Measurements from ENCODE around the gene DCTPP1.
"Not testable (repeated sequence)": the region's sequence is repeated elsewhere in the genome, so short reads cannot be mapped to it uniquely, and the experiment has no call there.

Gene DCTPP1

DNA sequence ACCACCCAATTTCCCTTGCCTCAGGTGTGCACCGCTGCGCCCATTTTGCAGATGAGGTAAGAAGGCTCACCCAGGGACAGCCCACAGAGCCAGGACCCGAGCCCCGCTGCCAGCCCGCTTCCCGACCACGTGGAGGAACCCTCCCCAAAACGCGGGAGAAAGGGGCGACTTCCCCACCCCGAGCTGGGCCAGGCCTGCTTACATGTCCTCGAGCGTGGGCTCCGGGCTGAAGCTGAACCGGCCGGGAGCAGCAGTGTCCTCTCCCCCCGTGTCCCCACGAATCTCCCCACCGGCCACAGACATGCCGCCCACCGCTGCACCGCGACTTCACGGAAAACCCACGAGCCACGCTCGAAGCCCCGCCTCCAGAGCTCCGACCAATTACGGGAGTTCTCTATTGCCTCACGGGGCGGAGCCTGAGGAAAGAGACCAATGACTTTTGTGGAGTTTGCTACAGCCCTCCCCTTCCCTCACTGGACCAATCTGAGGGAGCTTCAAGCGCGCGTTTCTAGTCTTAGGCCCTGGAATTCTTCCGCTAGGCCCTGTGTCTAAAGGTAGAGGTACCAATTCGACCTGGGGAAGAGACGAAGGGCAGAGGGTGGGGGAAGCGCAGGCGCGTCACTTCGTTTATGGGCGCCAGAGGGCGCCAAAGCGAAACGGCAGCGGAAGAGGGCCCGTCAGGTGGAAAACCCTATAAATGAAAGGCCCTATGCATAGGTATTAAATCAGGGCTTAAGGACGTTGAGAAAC, at the start of gene DCTPP1:
Gene DCTPP1 (minus strand): TSS at position 353 of the 750 bp plus-strand sequence. CDS start 50 bp downstream, at position 303.
- DNase-seq (ENCODE audit: low read depth in 2 of 2) = peak; percentile 89 to 93

DNA sequence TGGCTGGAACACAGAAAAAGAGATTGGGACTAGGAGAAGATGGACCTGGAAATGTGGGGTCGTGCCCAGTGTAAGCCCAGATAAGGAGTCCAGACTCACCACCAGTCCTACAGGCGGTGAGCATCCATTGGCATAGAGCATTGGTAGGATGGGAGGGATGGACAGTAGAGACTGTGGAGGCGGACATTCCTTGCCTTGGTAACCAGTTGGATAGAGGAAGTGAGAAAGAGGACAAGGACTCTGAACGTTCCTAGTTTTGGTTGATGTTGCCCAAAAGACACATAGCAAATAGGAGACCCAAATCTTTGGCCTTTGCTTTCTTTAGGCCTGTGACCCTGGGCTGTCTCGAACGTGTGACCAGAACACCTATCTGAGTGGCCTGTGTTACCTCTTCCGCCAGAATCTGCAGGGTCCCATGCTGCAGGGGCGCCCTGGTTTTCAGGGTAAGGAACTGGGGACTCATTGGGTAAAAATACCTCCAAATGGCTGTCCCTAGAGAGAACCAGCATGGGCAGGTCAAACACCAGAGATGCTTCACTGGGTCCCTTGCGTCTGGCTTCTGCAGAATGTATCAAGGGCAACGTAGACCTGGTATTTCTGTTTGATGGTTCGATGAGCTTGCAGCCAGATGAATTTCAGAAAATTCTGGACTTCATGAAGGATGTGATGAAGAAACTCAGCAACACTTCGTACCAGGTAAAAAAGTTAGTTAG, 49.1 kb upstream of the DCTPP1 start:
- DNase-seq (ENCODE audit: low read depth in 2 of 2) = no peak

DNA sequence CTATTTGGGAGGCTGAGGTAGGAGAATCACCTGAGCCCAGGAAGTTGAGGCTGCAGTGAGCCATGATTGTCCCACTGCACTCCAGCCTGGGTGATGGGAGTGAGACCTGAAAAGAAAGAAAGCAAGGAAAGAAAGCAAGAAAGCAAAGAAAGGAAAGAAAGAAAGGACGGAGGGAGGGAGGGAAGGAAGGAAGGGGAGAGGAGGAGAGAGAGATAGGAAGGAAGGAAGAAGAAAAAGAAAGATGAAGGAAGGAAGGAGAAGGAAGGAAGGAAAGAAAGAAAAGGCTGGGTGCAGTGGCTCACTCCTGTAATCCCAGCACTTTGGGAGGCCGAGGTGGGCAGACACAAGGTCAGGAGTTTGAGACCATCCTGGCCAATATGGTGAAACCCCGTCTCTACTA, 47.9 kb upstream of the DCTPP1 start:
- DNase-seq (ENCODE audit: low read depth in 2 of 2) = not testable (repeated sequence)

DNA sequence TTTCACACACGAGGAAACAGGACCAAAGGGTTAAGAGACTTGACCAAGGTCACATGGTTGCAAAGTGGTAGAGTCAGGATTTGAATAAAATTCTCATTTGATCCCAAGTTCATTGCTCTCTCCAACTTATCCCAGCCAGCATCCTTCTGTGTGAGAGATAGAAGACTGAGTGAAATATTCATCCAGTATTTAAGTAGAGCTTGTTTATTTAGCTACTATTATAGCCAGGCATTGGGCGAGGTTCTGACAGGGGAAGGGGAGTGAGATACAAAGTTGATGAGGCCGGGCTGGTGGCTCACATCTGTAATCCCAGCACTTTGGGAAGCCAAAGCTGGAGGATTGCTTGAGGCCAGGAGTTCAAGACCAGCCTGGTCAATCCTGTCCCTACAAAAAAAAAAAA, 47.2 kb upstream of the DCTPP1 start:
- no peak for DNase-seq (ENCODE audit: low read depth in 2 of 2)

DNA sequence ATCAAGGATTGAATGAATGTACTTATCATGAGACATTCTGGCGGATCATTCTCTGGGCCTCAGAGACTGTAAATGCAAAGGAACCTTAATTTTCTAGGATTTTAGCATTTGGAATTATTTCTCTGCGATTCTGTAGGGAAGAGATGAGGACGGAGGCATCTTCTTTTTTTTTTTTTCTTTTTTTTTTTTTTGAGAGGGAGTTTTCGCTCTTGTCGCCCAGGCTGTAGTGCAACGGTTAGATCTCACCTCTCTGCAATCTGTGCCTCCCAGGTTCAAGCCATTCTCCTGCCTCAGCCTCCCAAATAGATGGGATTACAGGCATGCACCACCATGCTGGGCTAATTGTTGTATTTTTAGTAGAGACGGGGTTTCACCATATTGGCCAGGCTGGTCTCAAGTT, 44.9 kb upstream of the DCTPP1 start:
- DNase-seq (ENCODE audit: low read depth in 2 of 2) = no peak

DNA sequence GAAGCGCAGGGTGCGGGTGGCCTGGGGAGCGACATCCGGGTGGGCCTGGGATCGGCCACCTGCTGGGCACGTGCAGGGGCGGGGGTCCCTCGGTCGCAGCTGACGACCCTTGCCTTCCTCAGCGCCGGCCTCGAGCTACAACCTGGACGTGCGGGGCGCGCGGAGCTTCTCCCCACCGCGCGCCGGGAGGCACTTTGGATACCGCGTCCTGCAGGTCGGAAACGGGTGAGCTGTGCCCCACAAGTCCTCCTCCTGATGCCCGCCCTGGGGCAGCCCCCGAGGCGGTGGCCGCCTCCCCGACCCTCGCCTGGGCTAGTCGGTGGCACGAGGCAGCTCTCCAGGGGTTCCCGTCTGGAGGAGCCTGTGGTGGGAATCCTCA, 44.2 kb upstream of the DCTPP1 start:
- no peak for DNase-seq (ENCODE audit: low read depth in 2 of 2)

DNA sequence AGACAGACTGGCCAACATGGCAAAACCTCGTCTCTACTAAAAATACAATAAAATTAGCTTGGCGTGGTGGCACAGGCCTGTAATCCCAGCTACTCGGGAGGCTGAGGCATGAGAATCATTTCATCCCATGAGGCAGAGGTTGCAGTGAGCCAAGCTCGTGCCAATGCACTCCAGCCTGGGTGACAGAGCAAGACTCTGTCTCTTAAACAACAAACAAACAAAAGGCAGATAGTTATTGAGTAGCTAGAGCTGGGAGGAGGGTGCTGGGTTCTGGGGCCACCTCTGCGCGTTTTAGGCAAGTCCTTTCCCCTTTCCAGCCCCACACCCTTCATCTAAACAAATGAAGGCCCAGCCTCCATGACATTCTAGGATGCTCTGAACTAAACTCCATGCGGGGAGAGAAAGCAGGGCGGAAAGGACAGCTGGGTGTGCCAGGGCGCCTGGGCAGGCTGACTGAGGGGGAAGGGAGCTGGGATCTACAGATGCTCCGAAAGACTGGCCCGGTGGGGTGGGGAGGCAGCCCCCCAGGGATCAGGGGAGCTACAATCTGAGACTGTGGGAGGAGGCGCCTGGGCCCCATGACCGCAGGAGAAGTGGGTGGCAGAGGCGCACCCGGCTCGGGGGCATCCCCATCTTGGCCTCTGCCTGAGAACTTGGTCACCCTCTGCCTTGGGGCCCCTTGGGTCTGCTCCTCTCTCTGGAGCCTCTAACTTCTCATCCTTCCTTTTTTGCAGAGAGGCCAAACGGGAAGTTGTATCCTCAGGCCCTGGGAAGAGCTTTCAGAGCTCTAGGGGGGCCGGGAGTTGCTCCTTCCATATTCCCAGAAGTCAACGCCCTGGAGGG, 43.6 kb upstream of the DCTPP1 start:
- peak in 1 of 2 donors; percentile 44 for DNase-seq (ENCODE audit: low read depth in 2 of 2)

DNA sequence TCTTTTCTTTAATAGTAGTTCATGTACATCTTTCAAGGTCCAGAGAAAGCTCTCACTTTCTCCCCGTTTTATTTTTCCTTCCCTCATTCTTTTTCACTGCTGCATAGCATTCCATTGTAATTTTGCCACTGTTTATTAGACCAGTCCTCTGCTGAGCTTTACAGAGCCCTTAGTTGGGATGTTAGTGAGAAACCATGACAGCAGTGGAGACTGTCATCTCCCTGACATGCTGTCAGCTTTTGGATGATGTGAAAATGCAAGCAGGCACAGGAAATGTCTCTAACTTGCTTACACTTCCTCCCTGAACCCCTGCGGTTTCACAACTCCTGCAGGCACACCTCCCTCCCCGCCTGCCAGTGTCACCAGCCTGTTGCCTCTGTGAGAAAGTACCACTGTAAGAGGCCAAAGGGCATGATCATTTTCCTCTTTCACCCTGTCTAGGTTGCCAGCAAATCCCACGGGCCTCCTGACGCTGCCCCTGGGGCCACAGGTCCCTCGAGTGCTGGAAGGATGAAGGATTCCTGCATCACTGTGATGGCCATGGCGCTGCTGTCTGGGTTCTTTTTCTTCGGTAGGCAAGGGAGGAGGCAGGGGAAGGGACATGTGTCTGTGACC, 42.6 kb upstream of the DCTPP1 start, which contains the start of gene ITGAL:
Gene ITGAL (plus strand): TSS at position 415 of the 615 bp plus-strand sequence. CDS start 96 bp downstream, at position 511.
- peak; percentile 58 to 61 for DNase-seq (ENCODE audit: low read depth in 2 of 2)

DNA sequence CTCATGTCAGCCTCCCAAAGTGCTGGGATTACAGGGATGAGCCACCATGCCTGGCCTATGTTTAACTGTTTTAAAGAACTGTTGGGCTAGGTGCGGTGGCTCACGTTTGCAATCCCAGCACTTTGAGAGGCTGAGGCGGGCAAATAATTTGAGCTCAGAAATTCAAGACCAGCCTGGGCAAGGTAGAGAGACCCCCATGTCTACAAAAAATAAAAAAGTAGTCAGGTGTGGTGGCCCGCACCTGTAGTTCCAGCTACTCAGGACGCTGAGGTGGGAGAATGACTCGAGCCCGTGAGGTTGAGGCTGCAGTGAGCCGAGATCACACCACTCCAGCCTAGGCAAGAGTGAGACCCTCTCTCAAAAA, 40.8 kb upstream of the DCTPP1 start:
- DNase-seq (ENCODE audit: low read depth in 2 of 2) = no peak

DNA sequence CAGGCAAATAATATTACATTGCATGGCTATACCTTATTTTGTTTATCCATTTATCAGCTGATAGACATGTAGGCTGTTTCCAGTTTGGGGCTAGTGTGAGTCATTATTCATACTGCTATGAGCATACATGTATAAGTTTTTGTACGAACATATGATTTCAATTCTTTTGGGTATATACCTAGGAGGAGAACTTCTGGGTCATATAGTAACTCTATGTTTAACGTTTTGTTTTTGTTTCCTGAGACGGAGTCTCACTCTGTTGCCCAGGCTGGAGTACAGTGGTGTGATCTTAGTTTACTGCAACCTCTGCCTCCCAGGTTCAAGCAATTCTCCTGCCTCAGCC, 40.3 kb upstream of the DCTPP1 start:
- no peak for DNase-seq (ENCODE audit: low read depth in 2 of 2)

DNA sequence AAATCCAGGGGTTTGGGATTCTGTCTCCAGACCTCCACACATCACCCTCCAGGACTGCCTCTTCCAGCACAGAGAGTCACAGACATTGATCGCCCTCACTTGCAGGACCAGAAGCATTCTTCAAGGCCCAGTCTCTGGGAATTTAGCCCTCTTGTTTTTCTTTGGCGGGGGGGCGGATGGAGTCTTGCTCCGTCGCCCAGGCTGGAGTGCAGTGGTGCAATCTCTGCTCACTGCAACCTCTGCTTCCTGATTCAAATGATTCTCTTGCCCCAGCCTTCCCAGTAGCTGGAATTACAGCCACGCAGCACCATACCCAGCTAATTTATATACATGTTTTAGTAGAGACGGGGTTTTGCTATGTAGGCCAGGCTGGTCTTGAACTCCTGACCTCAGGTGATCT, 34.2 kb upstream of the DCTPP1 start:
- no peak for DNase-seq (ENCODE audit: low read depth in 2 of 2)

DNA sequence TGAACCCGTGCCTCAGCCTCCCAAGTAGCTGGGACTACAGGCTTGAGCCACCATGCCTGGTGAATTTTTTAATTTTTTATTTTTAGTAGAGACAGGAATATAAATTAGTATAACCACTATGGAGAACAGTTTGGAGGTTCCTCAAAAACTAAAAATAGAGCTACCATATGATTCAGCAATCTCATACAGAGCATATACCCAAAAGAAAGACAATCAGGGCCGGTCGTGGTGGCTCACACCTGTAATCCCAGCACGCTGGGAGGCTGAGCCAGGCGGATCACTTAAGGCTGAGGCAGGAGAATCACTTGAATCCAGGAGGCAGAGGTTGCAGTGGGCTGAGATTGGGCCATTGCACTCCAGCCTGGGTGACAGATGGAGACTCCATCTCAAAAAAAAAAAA, 31.6 kb upstream of the DCTPP1 start:
- not testable (repeated sequence) for DNase-seq (ENCODE audit: low read depth in 2 of 2)

DNA sequence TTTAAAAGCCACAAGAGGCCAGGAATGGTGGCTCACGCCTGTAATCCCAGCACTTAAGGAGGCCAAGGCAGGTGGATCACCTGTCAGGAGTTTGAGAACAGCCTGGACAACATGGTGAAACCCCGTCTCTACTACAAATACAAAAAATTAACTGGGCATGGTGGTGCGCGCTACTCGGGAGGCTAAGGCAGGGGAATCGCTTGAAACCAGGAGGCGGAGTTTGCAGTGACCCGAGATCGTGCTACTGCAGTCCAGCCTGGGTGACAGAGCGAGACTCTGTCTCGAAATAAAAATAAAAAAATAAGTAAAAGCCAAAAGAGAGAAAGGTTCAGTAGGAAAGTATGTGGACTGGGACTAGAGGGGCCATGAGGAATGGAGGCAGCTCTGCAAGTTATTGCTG, 29.6 kb upstream of the DCTPP1 start:
- DNase-seq (ENCODE audit: low read depth in 2 of 2) = no peak

DNA sequence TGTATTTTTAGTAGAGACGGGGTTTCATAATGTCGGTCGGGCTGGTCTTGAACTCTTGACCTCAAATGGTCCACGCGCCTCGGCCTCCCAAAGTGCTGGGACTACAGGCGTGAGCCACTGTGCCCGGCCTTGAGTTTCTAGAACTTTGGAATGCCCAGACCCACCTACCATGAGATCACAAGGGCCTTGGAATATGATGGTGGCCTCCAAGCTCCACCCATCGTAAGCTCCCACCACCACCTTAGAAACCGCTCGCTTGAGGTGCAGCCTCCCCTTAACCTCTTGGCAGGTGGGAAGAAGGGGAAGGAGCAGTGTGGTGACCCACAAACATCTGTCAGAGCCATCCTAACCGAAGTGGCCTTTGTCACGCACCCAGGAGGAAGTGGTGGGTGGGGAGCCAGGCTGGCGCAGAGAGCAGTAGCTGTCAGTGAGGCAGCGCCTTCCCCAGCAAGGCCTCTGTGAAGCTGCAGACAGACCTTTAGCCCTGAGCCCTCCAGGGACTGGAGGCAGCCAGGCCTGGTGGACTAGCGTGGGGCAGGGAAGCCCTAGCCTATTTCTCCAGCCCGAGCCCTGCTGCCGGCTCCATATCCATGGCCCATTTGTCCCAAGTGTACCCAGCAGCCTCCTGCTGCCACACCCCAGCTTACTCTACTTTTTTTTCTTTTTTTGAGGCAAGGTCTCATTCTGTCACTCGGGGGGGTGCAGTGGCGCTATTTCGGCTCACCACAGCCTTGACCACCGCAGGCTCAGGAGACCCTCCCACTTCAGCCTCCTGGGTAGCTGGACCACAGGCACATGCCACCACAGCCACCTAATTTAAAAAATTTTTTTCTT, 28.9 kb upstream of the DCTPP1 start:
- DNase-seq (ENCODE audit: low read depth in 2 of 2) = peak; percentile 49 to 58

DNA sequence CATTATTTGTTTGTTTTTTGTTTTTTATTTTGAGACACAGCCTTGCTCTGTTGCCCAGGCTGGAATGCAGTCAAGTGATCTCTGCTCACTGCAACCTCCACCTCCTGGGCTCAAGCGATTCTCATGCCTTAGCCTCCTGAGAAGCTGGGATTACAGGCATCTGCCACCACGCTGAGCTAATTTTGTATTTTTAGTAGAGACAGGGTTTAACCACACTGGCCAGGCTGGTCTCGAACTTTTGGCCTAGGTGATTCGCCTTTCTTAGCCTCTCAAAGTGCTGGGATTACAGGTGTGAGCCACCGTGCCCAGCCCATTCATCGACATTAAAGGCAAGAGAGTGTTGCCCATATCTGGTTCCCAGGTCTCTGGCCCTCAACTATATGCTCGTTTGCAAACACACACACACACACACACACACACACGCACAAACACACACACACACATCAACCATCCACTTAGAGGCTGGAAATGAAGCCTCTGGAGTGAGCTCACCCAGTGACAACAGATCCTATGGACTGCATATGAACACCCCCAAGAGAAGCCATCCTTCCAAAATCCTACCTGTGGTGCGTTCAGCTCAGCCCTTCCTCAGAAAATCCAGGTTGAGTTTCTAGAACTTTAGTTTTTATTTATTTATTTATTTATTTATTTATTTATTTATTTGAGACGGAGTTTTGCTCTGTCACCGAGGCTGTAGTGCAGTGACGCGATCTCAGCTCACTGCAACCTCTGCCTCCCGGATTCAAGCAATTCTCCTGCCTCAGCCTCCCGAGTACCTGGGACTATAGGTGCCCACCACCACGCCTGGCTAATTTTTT, 28.1 kb upstream of the DCTPP1 start:
- DNase-seq (ENCODE audit: low read depth in 2 of 2) = no peak

DNA sequence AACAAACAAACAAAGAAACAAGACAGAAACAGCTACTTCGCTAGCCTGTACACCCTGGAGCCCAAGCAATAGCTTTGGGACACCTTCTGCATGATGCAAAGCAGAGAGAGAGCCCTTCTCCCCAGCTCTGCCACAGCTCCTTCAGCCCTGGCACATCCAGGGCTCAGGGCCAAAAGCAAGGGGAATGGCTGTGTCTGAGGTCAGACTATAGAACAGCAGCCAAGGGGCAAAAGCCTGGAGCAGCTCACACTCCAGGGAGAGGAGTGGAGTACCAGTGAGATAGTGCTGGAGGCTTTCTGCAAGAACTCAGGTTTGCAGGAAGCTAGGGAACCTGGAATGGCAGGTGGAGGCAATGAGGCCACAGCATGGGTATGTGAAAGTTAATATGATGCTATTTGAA, 27.4 kb upstream of the DCTPP1 start:
- DNase-seq (ENCODE audit: low read depth in 2 of 2) = no peak

DNA sequence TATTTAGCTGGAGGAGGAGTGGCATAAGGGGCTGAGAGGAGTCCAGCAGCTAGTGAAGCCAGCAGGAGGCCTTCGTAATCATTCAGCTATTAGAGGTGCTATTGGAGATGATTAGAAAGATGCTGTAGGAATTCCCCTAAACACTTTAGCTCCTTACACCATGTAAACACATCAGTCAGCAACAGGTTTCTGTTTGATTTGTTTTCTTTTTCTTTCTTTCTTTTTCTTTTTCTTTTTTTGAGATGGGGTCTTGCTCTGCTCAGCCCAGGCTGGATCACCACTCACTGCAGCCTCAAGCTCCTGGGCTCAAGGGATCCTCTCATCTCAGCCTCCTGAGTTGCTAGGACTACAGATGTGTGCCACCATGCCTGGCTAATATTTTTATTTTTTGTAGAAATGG, 26.5 kb upstream of the DCTPP1 start:
- DNase-seq (ENCODE audit: low read depth in 2 of 2) = no peak

DNA sequence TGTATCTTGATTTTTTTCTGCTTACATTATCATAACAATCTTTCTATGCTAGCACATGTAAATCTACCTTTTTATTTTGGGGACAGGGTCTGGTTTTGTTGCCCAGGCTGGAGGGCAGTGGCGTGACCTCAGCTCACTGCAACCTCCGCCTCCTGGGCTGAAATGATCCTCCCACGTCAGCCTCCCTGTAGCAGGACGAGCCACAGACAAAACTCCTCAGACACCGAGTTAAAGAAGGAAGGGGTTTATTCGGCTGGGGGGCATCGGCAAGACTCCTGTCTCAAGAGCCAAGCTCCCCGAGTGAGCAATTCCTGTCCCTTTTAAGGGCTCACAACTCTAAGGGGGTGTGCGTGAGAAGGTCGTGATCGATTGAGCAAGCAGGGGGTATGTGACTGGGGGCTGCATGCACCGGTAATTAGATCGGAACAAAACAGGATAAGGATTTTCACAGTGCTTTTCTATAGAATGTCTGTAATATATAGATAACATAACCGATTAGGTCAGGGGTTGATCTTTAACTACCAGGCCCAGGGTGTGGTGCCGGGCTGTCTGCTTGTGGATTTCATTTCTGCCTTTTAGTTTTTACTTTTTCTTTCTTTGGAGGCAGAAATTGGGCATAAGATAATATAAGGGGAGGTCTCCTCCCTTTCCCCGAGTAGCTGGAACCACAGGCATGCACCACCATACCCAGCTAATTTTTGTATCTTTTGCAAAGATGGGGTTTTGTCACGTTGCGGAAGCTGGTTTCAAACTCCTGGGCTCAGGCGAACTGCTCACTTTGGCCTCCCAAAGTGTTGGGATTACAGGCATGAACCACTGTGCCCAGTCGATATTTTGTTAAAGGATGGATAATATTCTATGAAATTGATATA, 23.1 kb upstream of the DCTPP1 start:
- not testable (repeated sequence) for DNase-seq (ENCODE audit: low read depth in 2 of 2)

DNA sequence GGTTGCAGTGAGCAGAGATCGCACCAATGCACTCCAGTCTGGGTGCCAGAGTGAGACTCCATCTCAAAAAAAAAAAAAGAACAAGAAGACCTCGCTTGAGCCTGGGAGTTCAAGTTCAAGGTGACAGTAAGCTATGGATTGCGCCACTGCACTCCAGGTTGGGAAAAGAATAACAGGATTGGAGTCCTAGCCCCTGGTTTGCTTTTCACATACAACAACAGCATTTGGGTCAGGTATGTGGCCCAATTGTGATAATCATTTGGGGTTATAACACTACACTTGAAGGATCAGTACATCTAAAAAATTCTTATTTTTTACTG, 19.2 kb upstream of the DCTPP1 start:
- DNase-seq (ENCODE audit: low read depth in 2 of 2) = no peak

All from stimulated activated CD4-positive, alpha-beta T cell treated with anti-CD3 and anti-CD28 coated beads, Interleukin-1b, Interleukin-23, amount 100 ng/mL, for 1 hour (primary cell).